A673 (cell line): ENCODE results near the gene PDGFA.

Experiments
- EZH2 ChIP-seq: fragments of 200-600 bp; sonication (generic); IDR thresholded peaks from 2 replicates; pipeline ENCODE4 v1.6.1; 2017; ENCODE audit warnings: borderline replicate concordance, low read depth, mild to moderate bottlenecking, mixed read lengths, antibody characterized with exemption, low read length; ENCODE audit not compliant: poor library complexity, severe bottlenecking
- TF ChIP-seq, protein P1 (sequence below): fragments of 300-800, 200-600 bp; sonication (generic); conservative IDR thresholded peaks from 2 replicates; pipeline ENCODE4 v1.5.1; 2017; ENCODE audit warnings: low read depth, mild to moderate bottlenecking, antibody characterized with exemption, low read length, moderate library complexity, mixed read lengths

DNA sequence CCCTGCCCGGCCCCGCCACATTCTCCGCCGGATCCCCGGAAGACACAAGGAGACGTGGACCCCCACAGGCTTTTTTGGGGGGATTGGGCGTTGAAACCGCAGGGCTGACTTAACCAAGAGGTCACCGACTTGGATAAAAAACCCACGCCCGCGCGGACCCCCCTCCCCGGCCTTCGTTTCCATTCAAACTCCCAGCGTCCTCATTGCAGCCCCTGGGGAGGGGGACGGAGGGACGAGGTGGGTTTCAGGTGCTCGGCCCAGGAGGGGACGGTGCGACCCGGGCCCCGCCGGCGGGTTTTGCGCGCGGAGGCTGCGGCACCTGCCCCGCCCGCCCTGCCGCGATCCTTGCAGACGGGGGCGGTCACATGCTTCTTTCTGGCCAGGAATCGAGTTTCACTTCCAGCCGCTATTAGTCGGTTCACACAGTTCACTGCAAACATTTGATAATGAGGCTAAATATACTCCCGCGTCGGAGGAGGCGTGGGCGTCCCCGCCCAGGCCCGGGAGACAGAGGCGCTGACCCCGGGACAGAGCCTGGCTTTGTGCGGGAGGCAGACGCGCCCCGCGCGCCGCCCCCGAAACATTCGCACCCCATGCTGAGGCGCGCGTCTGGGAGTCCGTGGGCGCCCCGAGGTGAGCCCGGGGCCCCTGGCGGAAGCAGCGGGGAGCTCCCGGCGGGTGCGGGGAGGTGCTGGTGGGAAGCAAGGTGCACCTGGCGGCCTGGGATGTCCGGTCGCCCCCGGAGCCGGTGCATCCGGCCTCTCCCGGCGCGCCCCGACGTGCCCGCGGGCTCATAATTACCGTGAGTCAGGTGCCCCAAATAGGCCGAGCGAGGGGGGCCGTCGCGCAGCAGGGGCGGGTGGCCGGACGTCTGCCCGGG lies 2.7 kb upstream of the PDGFA start:
- TF ChIP-seq, protein P1, sequence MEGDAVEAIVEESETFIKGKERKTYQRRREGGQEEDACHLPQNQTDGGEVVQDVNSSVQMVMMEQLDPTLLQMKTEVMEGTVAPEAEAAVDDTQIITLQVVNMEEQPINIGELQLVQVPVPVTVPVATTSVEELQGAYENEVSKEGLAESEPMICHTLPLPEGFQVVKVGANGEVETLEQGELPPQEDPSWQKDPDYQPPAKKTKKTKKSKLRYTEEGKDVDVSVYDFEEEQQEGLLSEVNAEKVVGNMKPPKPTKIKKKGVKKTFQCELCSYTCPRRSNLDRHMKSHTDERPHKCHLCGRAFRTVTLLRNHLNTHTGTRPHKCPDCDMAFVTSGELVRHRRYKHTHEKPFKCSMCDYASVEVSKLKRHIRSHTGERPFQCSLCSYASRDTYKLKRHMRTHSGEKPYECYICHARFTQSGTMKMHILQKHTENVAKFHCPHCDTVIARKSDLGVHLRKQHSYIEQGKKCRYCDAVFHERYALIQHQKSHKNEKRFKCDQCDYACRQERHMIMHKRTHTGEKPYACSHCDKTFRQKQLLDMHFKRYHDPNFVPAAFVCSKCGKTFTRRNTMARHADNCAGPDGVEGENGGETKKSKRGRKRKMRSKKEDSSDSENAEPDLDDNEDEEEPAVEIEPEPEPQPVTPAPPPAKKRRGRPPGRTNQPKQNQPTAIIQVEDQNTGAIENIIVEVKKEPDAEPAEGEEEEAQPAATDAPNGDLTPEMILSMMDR: no peak
- peak; percentile 99 for TF ChIP-seq EZH2
